ENCODE measurements around the gene ROPN1L.

The ROPN1L gene

GRCh38 chr5:10424124-10424731 lies 17.5 kb upstream of the ROPN1L start:
- H3K27me3 ChIP-seq (replicated peaks in 2 of 5; ENCODE audit: control insufficient read depth in 4 of 5, insufficient read depth in 5 of 5, low read length in 4 of 5): no peaks in the 10 kb centered on the region
- 0% methylated on average over 1 of the region's 6 CpGs for WGBS (ENCODE audit: insufficient coverage)
- H3K4me3 ChIP-seq (ENCODE audit: control insufficient read depth in 1 of 7, extremely low read depth in 1 of 7, insufficient read depth in 4 of 7, low read depth in 2 of 7, low read length in 6 of 7): no peak overlapping the region
- H3K9me3 ChIP-seq (ENCODE audit: control extremely low read depth in 1 of 5, control insufficient read depth in 4 of 5, insufficient read depth in 2 of 5, low read depth in 1 of 5, low read length in 4 of 5): no peaks in the 10 kb centered on the region
- POLR2A ChIA-PET: no interaction called here
- CTCF ChIA-PET: interaction anchor here (0.6 to 6.3 kb wide), 20 partner anchors 10 to 278 kb away, joined by 3 to 67 read pairs (median 4); no protein-coding TSS in a partner anchor
- peak; percentile 81 to 92 (median 91) for DNase-seq
- no peak overlapping the region for H3K27ac ChIP-seq (ENCODE audit: insufficient read depth in 1 of 2, low read depth in 1 of 2, low read length in 2 of 2, poor library complexity in 1 of 2, severe bottlenecking in 2 of 2)
- H3K36me3 ChIP-seq (ENCODE audit: control insufficient read depth in 4 of 4, insufficient read depth in 4 of 4, low read length in 3 of 4): peaks cover 21 to 62% (median 45%) of the 10 kb centered on the region in 4 experiments
- H3K4me1 ChIP-seq (ENCODE audit: control extremely low read depth in 1 of 4, control insufficient read depth in 4 of 4, insufficient read depth in 4 of 4, low read length in 3 of 4): peaks cover 29 to 44% (median 39%) of the 10 kb centered on the region in 4 experiments

DNA sequence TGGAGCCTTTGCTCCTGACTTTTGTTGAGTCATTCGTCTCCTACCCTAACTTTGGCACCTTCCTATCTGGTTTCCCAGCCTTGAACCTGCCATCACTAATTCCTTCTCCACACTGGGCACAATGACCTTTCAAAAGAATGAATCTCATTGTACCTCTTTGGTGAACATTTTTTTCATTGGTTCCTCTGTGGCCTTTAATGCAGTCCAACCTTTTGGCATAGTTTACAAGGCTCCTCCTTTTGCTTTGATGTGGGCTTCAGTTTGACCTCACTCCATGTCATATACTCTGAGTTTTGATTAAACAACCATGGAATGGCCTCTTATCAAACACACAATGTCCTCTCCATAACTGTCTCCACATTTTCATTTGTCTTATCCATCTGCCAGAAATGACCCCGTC lies 14.5 kb upstream of the ROPN1L start:
- Histone ChIP-seq H3K27me3 (replicated peaks in 2 of 5; ENCODE audit: control insufficient read depth in 4 of 5, insufficient read depth in 5 of 5, low read length in 4 of 5) (no peaks in the 10 kb centered on the region), H3K4me1 (ENCODE audit: control extremely low read depth in 1 of 4, control insufficient read depth in 4 of 4, insufficient read depth in 4 of 4, low read length in 3 of 4) (peaks cover 14 to 18% (median 17%) of the 10 kb centered on the region in 4 experiments), H3K9me3 (ENCODE audit: control extremely low read depth in 1 of 5, control insufficient read depth in 4 of 5, insufficient read depth in 2 of 5, low read depth in 1 of 5, low read length in 4 of 5) (no peaks in the 10 kb centered on the region), H3K36me3 (ENCODE audit: control insufficient read depth in 4 of 4, insufficient read depth in 4 of 4, low read length in 3 of 4) (peaks cover 23 to 71% (median 53%) of the 10 kb centered on the region in 4 experiments), H3K4me3 (ENCODE audit: control insufficient read depth in 1 of 7, extremely low read depth in 1 of 7, insufficient read depth in 4 of 7, low read depth in 2 of 7, low read length in 6 of 7) (no peak overlapping the region), H3K27ac (ENCODE audit: insufficient read depth in 1 of 2, low read depth in 1 of 2, low read length in 2 of 2, poor library complexity in 1 of 2, severe bottlenecking in 2 of 2) (no peak overlapping the region)
- WGBS (ENCODE audit: insufficient coverage): 100% methylated on average over 1 of the region's 2 CpGs
- ChIA-PET CTCF (interaction anchor here (1.2 to 6.3 kb wide), 4 partner anchors 8 to 200 kb away, joined by 3 to 67 read pairs (median 4); no protein-coding TSS in a partner anchor), POLR2A (no interaction called here)
- no peak for DNase-seq

DNA sequence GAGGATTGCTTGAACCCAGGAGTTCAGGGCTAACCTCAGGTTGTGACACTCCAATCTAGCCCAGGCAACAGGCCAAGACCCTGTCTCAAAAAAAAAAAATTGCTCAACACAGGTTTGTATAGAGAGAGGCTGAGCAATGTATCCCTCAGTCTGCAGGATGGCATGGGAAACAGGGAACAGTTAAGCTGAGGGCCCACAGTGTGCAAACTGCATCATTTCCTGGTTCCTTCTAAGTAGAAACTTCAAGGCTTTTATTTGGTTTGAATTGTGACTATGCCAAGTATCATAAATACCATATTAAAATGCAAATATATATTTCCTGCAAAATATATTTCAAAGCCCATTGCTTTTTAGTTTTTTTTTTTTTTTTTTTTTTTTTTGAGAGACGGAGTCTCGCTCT lies 13.7 kb upstream of the ROPN1L start:
- ChIA-PET CTCF (interaction anchor here (1.2 to 1.7 kb wide), 2 partner anchors 9 to 10 kb away, joined by 4 to 6 read pairs; no protein-coding TSS in a partner anchor), POLR2A (no interaction called here)
- Histone ChIP-seq H3K9me3 (ENCODE audit: control extremely low read depth in 1 of 5, control insufficient read depth in 4 of 5, insufficient read depth in 2 of 5, low read depth in 1 of 5, low read length in 4 of 5) (no peaks in the 10 kb centered on the region), H3K4me1 (ENCODE audit: control extremely low read depth in 1 of 4, control insufficient read depth in 4 of 4, insufficient read depth in 4 of 4, low read length in 3 of 4) (peaks cover 7 to 11% (median 9%) of the 10 kb centered on the region in 4 experiments), H3K27ac (ENCODE audit: insufficient read depth in 1 of 2, low read depth in 1 of 2, low read length in 2 of 2, poor library complexity in 1 of 2, severe bottlenecking in 2 of 2) (no peak overlapping the region), H3K4me3 (ENCODE audit: control insufficient read depth in 1 of 7, extremely low read depth in 1 of 7, insufficient read depth in 4 of 7, low read depth in 2 of 7, low read length in 6 of 7) (no peak overlapping the region), H3K36me3 (ENCODE audit: control insufficient read depth in 4 of 4, insufficient read depth in 4 of 4, low read length in 3 of 4) (peaks cover 26 to 78% (median 58%) of the 10 kb centered on the region in 4 experiments), H3K27me3 (replicated peaks in 2 of 5; ENCODE audit: control insufficient read depth in 4 of 5, insufficient read depth in 5 of 5, low read length in 4 of 5) (no peaks in the 10 kb centered on the region)
- no peak for DNase-seq
- no CpG with 5 or more reads among the region's 2 CpGs for WGBS (ENCODE audit: insufficient coverage)

GRCh38 chr5:10431415-10431814 lies 10.3 kb upstream of the ROPN1L start:
- WGBS (ENCODE audit: insufficient coverage): 80% methylated on average over 1 of the region's 1 CpG
- Histone ChIP-seq H3K27ac (ENCODE audit: insufficient read depth in 1 of 2, low read depth in 1 of 2, low read length in 2 of 2, poor library complexity in 1 of 2, severe bottlenecking in 2 of 2) (no peak overlapping the region), H3K9me3 (ENCODE audit: control extremely low read depth in 1 of 5, control insufficient read depth in 4 of 5, insufficient read depth in 2 of 5, low read depth in 1 of 5, low read length in 4 of 5) (no peaks in the 10 kb centered on the region), H3K4me1 (ENCODE audit: control extremely low read depth in 1 of 4, control insufficient read depth in 4 of 4, insufficient read depth in 4 of 4, low read length in 3 of 4) (peaks cover 0 to 6% (median 2%) of the 10 kb centered on the region in 4 experiments), H3K27me3 (replicated peaks in 2 of 5; ENCODE audit: control insufficient read depth in 4 of 5, insufficient read depth in 5 of 5, low read length in 4 of 5) (no peaks in the 10 kb centered on the region), H3K36me3 (ENCODE audit: control insufficient read depth in 4 of 4, insufficient read depth in 4 of 4, low read length in 3 of 4) (peaks cover 19 to 73% (median 52%) of the 10 kb centered on the region in 4 experiments), H3K4me3 (ENCODE audit: control insufficient read depth in 1 of 7, extremely low read depth in 1 of 7, insufficient read depth in 4 of 7, low read depth in 2 of 7, low read length in 6 of 7) (no peak overlapping the region)
- ChIA-PET CTCF (interaction anchor here (1.4 kb wide), 1 partner anchor 11 kb away, joined by 5 read pairs; no protein-coding TSS in a partner anchor), POLR2A (interaction anchor here (0.6 kb wide), 1 partner anchor 56 kb away, joined by 3 read pairs; no protein-coding TSS in a partner anchor)
- no peak for DNase-seq

DNA sequence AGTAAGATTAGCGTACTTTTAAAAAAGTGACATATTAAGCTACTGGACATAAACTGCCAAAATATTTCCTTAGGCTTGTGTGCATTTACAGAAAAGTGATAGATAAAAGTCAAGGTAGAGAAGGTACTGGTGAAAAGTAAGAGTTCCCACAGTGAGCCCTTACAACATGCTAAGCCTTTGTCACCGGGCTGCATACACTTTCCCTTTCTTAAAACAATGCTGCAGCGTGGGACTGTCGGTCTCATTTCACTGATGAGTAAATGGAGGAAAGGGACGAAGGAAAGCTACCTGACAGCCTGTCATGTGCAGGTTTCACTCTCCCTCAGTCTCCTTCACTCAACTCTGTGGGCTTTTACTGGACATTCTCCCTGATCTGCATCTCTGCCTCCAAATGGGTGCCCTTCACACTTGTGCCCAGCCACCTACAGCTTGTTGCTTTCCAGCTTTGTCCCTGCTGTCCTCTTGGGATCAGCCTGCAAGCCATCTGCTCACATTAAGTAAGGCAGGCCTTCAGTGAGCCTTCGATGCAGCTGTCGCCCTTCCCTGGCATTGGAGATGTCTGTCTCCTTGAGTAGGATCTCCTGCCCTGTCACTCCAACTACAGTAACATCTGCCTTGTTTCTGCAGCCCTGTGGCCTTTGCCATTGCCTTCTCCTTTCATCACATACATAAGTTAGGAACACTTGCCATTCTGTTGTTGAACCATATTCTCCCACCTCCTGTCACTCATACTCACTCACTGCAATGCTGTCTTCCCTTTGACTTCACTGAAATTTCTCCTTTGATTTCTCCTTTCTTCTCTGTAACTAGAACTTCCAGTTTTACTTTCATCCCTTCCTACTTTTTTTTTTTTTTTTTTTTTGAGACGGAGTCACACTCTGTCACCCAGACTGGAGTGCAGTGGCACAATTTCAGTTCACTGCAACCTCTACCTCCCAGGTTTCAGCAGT lies 9.3 kb upstream of the ROPN1L start:
- CTCF ChIA-PET: interaction anchor here (0.7 to 1.4 kb wide), 3 partner anchors 9 to 12 kb away, joined by 3 to 5 read pairs (median 4); no protein-coding TSS in a partner anchor

GRCh38 chr5:10434392-10434791 lies 7.3 kb upstream of the ROPN1L start:
- H3K36me3 ChIP-seq (ENCODE audit: control insufficient read depth in 4 of 4, insufficient read depth in 4 of 4, low read length in 3 of 4): peaks cover 10 to 55% (median 39%) of the 10 kb centered on the region in 4 experiments
- no peak for DNase-seq
- POLR2A ChIA-PET: no interaction called here

More for the DNA sequence above, 9.3 kb upstream of the ROPN1L start:
- H3K27ac ChIP-seq (ENCODE audit: insufficient read depth in 1 of 2, low read depth in 1 of 2, low read length in 2 of 2, poor library complexity in 1 of 2, severe bottlenecking in 2 of 2): no peak overlapping the region
- POLR2A ChIA-PET: interaction anchor here (0.6 kb wide), 2 partner anchors 57 to 176 kb away, joined by 3 read pairs; no protein-coding TSS in a partner anchor
- H3K4me1 ChIP-seq (ENCODE audit: control extremely low read depth in 1 of 4, control insufficient read depth in 4 of 4, insufficient read depth in 4 of 4, low read length in 3 of 4): peaks cover 0 to 6% (median 2%) of the 10 kb centered on the region in 4 experiments
- H3K36me3 ChIP-seq (ENCODE audit: control insufficient read depth in 4 of 4, insufficient read depth in 4 of 4, low read length in 3 of 4): peaks cover 12 to 64% (median 45%) of the 10 kb centered on the region in 4 experiments
- no peak overlapping the region for H3K4me3 ChIP-seq (ENCODE audit: control insufficient read depth in 1 of 7, extremely low read depth in 1 of 7, insufficient read depth in 4 of 7, low read depth in 2 of 7, low read length in 6 of 7)
- no peak for DNase-seq
- H3K9me3 ChIP-seq (ENCODE audit: control extremely low read depth in 1 of 5, control insufficient read depth in 4 of 5, insufficient read depth in 2 of 5, low read depth in 1 of 5, low read length in 4 of 5): no peaks in the 10 kb centered on the region
- no peaks in the 10 kb centered on the region for H3K27me3 ChIP-seq (replicated peaks in 2 of 5; ENCODE audit: control insufficient read depth in 4 of 5, insufficient read depth in 5 of 5, low read length in 4 of 5)
- 95% methylated on average over 5 of the region's 8 CpGs for WGBS (ENCODE audit: insufficient coverage)

More at GRCh38 chr5:10434392-10434791, 7.3 kb upstream of the ROPN1L start:
- H3K27ac ChIP-seq (ENCODE audit: insufficient read depth in 1 of 2, low read depth in 1 of 2, low read length in 2 of 2, poor library complexity in 1 of 2, severe bottlenecking in 2 of 2): no peak overlapping the region
- peaks cover 0 to 6% (median 2%) of the 10 kb centered on the region in 4 experiments for H3K4me1 ChIP-seq (ENCODE audit: control extremely low read depth in 1 of 4, control insufficient read depth in 4 of 4, insufficient read depth in 4 of 4, low read length in 3 of 4)
- H3K9me3 ChIP-seq (ENCODE audit: control extremely low read depth in 1 of 5, control insufficient read depth in 4 of 5, insufficient read depth in 2 of 5, low read depth in 1 of 5, low read length in 4 of 5): no peaks in the 10 kb centered on the region
- H3K4me3 ChIP-seq (ENCODE audit: control insufficient read depth in 1 of 7, extremely low read depth in 1 of 7, insufficient read depth in 4 of 7, low read depth in 2 of 7, low read length in 6 of 7): no peak overlapping the region
- CTCF ChIA-PET: interaction anchor here (1.1 to 2.1 kb wide), 7 partner anchors 8 to 151 kb away, joined by 3 to 10 read pairs (median 4); no protein-coding TSS in a partner anchor
- no peaks in the 10 kb centered on the region for H3K27me3 ChIP-seq (replicated peaks in 2 of 5; ENCODE audit: control insufficient read depth in 4 of 5, insufficient read depth in 5 of 5, low read length in 4 of 5)
- WGBS (ENCODE audit: insufficient coverage): 80% methylated on average over 2 of the region's 5 CpGs

Measured in common myeloid progenitor, CD34-positive (primary cell).